Measurements from ENCODE around the gene OR10D3.
"Not testable (repeated sequence)": the region's sequence is repeated elsewhere in the genome, so short reads cannot be mapped to it uniquely, and the experiment has no call there.

OR10D3 gene

DNA sequence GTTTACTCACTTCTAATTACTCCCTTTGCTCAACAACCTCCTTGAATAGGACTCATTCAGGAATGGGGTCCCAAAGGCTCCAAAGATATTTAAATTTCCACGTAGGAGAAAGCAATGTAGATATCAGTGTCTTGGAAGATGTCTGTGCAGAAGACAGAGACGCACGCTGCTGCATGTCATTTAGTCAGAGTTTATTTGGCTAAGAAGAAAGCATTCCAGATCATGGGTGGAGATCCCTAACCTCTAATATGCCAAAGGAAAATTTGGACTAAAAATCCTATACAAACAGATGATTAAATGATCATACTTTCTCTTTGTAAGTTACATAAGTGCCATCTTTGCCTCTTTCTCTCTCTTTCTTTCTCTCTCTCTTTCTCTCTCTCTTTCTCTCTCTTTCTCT lies at the start of gene OR10D3:
Gene OR10D3 (plus strand): TSS at position 278 of the 400 bp plus-strand sequence. CDS start 1,925 bp downstream, outside the sequence.
- DNase-seq (ENCODE audit: low read depth) = no peak

GRCh38 chr11:124143034-124143433 lies 40.1 kb upstream of the OR10D3 start:
- DNase-seq (ENCODE audit: low read depth) = no peak

GRCh38 chr11:124147951-124148350 lies 35.2 kb upstream of the OR10D3 start:
- DNase-seq (ENCODE audit: low read depth) = no peak

DNA sequence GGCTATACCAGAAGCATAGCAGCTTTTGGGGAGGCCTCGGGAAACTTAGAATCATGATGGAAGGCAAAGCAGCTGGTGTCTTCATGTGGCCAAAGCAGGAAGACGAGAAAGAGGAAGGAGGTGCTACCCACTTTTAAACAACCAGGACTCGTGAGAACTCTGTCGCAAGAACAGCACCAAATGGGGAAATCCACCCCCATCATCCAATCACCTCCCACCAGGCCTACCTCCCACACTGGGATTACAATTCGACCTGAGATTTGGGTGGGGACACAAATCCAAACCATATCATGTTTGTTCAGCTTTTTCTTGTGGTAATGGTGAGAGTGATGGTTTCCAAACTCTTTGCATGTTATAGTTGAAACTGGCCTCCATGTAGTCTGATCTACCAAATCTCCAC lies 32.5 kb upstream of the OR10D3 start:
- DNase-seq (ENCODE audit: low read depth) = no peak

GRCh38 chr11:124152770-124153407 lies 30.3 kb upstream of the OR10D3 start:
- no peak for DNase-seq (ENCODE audit: low read depth)

DNA sequence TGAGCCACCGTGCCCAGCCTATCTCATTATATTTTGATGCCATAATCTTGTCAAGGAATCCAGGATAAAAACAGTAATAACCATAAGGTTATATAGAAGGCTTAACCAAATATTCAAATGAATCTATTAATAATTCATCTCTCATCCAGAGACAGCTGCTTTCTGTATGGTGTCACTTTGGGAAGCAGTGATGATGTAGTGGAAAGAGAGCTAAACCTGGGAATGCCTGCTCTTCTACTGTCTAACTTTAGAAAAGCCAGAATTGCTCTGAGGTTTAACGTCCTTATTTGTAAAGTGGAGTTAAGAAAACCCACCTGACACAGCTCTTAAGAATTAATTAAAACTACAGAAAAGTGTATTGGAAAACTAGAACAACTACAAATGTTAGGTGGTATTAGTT lies 29.3 kb upstream of the OR10D3 start:
- no peak for DNase-seq (ENCODE audit: low read depth)

DNA sequence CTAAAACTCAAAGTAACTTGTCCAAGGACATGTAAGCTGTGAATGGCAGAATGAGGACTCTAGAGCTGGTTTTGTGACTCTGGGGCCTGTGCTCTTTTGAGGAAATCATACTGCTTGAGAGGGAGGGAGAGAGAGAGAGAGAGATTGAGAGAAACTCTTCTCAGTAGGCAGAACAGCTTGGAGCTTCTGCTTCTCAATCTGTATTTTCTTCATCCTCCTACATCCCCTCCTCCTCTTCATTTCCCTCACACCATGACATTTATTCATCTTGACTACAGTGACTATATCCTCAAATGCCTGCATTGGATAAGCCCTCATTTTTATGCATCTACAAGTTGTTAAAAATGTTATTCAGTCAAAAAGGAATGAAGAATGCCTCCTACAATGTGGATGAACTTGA lies 23.7 kb upstream of the OR10D3 start:
- no peak for DNase-seq (ENCODE audit: low read depth)

DNA sequence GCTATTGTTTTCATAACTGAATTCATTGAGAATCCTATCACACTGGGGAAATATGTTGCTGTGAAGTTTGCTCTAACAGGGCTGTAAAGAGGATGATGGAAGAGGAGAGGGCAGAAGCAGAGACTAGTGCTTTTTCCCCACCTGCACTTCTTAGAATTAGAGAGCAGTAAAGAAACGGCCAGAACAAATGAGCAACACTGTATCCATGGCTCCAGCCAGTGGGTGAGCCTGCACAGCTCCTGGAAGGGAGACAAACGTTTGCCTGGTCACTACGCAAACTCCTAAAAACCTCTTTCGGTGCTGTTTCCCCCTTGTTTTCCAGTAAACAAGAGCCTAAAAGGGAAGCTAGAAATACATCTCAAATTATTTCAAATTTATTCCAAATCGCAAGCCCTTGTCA lies 22.2 kb upstream of the OR10D3 start:
- no peak for DNase-seq (ENCODE audit: low read depth)

DNA sequence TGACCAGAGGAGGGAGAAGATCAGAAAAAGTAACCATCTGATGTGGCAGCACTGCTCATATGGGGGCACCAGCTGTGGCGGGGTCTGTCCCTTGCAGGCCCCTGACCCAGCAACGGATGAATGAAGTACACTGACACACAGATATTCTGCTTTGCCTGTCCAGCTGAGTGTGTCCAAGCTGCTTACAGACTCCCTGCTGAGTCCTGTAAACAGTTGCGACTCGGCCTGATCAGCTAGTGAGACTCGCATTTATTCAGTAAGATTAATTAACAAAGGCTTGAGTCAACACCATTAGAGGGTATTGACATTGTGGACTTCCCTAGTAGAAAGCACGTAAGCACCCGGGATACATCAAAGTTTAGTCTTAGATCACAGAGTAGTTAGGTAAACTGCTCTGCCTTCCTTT lies 15.3 kb upstream of the OR10D3 start:
- no peak for DNase-seq (ENCODE audit: low read depth)

- no peak for DNase-seq (ENCODE audit: low read depth)
These were observed 14.3 kb upstream of the OR10D3 start for GRCh38 chr11:124168796-124169195.

DNA sequence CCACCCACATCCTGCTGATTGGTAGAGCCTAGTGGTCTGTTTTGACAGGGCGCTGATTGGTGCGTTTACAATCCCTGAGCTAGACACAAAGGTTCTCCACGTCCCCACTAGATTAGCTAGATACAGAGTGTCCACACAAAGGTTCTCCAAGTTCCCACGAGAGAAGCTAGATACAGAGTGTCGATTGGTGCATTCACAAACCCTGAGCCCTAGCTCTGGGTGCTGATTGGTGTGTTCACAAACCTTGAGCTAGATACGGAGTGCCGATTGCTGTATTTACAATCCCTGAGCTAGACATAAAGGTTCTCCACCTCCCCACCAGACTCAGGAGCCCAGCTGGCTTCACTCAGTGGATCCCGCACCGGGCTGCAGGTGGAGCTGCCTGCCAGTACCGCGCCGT lies 12.8 kb upstream of the OR10D3 start:
- DNase-seq (ENCODE audit: low read depth) = not testable (repeated sequence)

DNA sequence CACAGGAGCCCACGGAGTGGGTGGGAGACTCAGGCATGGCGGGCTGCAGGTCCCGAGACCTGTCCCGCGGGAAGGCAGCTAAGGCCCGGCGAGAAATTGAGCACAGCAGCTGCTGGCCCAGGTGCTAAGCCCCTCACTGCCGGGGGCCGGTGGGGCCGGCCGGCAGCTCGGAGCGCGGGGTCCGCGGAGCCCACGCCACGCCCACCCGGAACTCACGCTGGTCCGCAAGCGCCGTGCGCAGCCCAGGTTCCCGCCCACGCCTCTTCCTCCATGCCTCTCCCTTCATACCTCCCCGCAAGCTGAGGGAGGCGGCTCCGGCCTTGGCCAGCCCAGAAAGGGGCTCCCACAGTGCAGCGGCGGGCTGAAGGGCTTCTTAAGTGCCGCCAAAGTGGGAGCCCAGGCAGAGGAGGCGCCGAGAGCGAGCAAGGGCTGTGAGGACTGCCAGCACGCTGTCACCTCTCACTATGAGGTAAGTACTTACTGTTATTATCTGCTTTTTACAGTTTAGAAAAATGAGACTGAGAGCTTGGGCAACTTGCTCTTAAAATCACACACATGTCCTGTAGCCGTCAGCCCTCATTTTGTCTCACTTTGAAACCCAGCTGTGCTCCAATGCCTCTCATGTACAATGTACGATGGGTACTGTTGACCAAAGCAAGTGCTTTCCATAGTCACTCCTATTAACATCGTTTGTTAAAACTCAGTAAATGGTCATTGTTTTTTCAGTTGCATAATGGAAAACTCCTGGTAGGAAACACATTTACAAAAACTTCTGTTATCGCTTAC lies 12.2 kb upstream of the OR10D3 start:
- no peak for DNase-seq (ENCODE audit: low read depth)

- no peak for DNase-seq (ENCODE audit: low read depth)
These were observed 11.0 kb upstream of the OR10D3 start for GRCh38 chr11:124172101-124172500.

- no peak for DNase-seq (ENCODE audit: low read depth)
These were observed 10.5 kb upstream of the OR10D3 start for GRCh38 chr11:124172599-124172998.

DNA sequence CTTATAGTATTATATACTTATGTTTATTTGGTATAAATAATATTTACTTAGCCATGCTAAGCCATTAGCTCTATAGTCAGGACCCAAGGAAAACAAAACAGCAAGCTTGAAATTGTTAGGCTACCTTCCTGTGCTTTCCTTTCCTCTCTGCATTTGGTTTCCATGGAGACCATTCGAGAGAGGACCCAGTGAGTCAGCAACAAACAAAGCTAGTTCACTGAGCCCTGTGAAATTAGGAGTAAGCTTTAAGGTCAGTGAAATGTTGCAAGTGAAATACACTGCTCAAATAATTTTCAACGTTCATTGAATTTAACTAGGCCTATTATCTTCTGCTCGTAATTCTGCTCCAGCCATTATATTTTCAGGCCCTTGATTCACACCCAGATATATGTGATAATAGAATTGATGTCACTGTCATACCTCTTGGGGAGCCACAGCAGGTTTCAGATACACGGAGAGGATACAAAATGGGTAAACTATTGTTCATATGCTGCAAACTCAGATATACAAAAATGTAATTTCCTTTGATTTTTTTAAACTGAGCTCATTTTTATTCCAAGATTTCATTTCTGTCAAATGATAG lies 9.1 kb upstream of the OR10D3 start:
- DNase-seq (ENCODE audit: low read depth) = no peak

DNA sequence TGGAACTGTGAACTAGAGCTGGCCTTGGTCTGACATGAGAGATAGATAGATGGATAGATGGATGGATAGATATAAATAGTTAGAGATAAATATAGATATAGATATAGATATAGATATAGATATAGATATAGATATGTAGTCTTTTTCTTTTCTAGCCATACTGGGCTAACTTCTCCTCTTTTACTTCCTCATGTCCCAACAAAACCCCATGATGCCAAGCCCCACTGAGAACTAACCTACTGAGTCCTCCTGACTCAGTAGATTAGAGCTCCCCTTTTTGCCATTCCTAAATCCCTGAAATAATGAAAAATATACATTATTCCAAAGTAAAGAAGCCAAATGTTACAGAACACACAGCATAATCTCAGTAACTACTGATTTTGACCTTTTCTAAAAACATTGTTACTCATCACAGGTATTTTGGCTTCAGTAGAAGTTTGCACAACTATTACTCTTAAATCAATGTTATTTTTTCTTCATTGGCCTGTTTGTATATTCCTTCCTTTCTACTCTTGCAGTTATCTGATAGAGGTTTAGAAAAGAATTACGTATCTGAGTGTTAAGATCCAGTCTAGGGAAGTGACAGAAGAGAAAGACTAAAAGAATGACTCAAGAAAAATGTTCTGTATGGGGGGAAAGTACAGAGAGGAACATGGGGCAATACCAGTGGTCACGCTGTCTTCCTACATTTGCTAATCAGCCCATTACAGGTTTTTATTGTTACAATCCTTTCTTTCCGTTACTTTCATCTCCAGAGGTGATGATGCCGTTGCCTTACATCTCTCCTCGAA lies 6.0 kb upstream of the OR10D3 start:
- DNase-seq (ENCODE audit: low read depth) = no peak

DNA sequence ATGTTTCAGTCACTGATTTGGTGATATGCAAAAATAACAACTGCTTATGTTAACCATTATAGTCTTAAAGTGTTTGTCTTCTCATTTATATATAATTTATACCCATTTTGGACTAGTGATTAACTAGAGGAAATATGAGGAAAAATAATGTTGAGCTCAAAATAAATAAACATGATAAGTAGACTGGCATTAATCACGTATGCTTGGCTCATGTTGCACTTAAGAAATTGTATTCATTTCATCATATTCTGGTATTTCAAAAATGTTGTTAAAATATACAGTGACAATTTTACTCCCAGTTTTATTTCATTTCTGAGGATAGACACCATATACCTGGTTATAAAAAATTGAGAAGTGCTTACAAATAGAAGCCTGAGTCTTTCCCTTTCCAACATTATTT lies 3.8 kb upstream of the OR10D3 start:
- no peak for DNase-seq (ENCODE audit: low read depth)

DNA sequence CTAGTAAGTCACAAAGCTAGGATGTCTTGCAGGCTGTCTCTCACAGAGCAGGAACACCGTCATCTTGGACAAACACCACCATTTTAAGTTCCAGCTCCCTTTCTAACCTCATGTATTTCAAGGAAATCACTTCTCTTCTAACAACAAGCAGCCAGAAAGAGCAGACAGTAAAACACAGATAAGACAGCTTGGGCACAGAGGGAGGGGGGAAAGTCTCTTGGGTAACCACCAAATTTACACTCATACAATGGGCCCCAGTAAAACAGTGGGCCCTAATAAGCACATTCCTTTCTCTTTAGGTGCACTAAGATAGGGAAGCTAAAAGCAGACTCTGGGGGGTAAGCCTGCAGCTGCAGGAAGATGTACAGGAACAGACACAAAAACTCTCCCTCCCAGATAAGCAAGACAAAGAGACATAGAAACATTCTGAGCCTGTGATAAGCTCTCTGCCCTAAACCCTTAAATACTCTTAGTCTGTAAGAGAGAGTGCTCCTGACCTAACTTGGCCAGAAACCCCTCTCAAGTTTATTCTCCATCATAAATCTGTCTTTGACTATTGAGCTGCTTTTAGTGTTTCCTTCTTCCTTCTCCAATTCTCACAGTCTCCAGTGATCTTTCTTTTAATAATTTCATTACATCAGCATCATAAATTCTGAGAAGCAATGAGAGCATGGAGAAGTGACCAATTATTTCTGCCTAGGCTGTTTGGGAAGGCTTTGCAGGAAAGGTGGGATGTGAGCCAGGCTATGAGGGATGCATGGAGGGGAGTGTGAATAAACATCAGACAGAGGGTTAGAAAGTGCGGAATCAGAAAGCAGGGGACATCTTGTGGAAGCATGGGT lies 7.4 kb downstream of the OR10D3 start:
- no peak for DNase-seq (ENCODE audit: low read depth)

DNA sequence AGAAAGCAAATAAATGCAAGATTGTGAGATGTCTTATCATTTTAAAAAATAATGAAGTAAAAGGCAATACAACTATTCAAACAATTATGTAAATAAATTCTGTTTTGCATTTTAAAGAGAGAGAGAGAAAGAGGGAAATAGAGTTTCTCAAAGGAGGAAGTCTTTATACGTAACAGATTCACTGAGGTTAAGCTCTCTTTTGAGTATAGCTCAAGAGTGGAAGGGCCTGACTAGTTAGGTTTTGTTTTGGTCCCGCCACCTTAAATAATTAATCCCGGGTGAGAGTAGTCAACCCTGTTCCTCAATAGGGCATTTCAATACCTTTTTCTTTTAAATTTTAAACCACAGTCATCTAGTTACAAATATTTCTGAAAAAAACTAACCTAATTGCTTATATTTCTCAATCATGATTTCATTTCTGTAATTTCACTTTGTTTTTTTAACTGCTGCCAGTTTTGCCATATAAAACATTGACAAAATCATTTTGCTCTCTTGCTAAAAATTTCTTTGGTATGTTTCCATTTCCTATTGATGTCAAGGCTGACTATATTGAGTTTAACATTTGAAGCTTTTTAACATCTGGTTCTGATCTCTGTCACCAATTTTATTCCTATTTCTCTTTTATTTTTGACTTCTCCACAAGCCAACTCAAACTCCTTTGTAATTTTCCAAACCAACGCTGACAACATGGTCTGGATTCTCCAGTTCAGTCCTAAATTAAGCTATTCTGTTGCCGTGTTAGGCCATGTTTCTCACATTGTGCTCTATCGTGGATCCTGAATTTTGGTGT lies 10.3 kb downstream of the OR10D3 start:
- no peak for DNase-seq (ENCODE audit: low read depth)

- no peak for DNase-seq (ENCODE audit: low read depth)
These were observed 11.4 kb downstream of the OR10D3 start for GRCh38 chr11:124194293-124195188.
